PC-9 (cell line): ENCODE measurements around the gene CLCN1.

Source experiments
- CTCF ChIP-seq: fragments of 200-600 bp; sonication (generic); conservative IDR thresholded peaks from 2 replicates; pipeline ENCODE4 v1.6.1; 2017; ENCODE audit warnings: mixed run types, antibody characterized with exemption, mild to moderate bottlenecking, moderate library complexity
- EZH2 ChIP-seq: fragments of 200-600 bp; sonication (generic); IDR thresholded peaks from 2 replicates; pipeline ENCODE4 v1.8.0; 2017; ENCODE audit warnings: antibody characterized with exemption, low read depth

DNA sequence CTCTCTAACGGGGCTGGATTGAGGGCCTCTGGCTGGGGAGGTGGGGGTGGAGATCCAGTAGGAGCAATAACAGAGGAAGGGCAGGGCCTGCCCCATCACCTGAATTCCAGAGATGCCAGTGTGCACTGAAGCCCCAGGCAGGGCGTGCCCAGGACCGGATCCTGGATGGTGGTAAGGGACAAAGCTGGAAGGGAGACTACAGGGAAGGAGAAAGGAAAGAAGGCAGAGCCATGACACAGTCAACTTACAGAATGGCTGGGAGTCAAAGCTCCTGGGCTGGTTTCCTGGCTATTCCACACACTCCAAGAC, 30.5 kb upstream of the CLCN1 start:
- no peak for TF ChIP-seq CTCF
- TF ChIP-seq EZH2, result no peak
